Parathyroid adenoma (tissue), 2 donors: ENCODE results near the gene LAMA5.

Experiments used
- H2AFZ ChIP-seq: fragments of 300-600 bp; sonication (generic); one replicate; pipeline ENCODE4 v1.7.0; 2017; ENCODE audit warnings: antibody characterized with exemption, mild to moderate bottlenecking
- H3K27ac ChIP-seq: fragments of 300-600 bp; sonication (generic); one replicate; pipeline ENCODE4 v1.7.0; 2017
- H3K27me3 ChIP-seq: fragments of 300-600 bp; sonication (generic); one replicate; pipeline ENCODE4 v1.7.0; 2017; ENCODE audit warnings: low read length; ENCODE audit not compliant: control insufficient read depth, insufficient read depth
- H3K36me3 ChIP-seq: fragments of 300-600 bp; sonication (generic); one replicate; pipeline ENCODE4 v1.7.0; 2017; ENCODE audit warnings: low read length; ENCODE audit not compliant: control insufficient read depth, insufficient read depth
- H3K4me1 ChIP-seq: fragments of 300-600 bp; sonication (generic); one replicate; pipeline ENCODE4 v1.7.0; 2017; ENCODE audit warnings: control low read depth
- H3K4me2 ChIP-seq: fragments of 300-600 bp; sonication (generic); one replicate; pipeline ENCODE4 v1.7.0; 2017; ENCODE audit warnings: low read length
- H3K4me3 ChIP-seq: fragments of 300-600 bp; sonication (generic); one replicate; pipeline ENCODE4 v1.7.0; 2017; ENCODE audit warnings: low read depth, low read length
- H3K79me2 ChIP-seq: fragments of 300-600 bp; sonication (generic); one replicate; pipeline ENCODE4 v1.7.0; 2017; ENCODE audit warnings: control low read depth
- H3K9ac ChIP-seq: fragments of 300-600 bp; sonication (generic); one replicate; pipeline ENCODE4 v1.7.0; 2017; ENCODE audit warnings: mild to moderate bottlenecking
- H3K9me3 ChIP-seq: fragments of 300-600 bp; sonication (generic); one replicate; pipeline ENCODE4 v1.7.0; 2017; ENCODE audit warnings: low read length; ENCODE audit not compliant: control insufficient read depth
- TF ChIP-seq, protein P1 (sequence below): fragments of 300-600 bp; sonication (generic); IDR thresholded peaks from one replicate; pipeline ENCODE4 v1.7.0; 2017; ENCODE audit warnings: antibody characterized with exemption, mild to moderate bottlenecking
- donor health status: primary hyperparathyroidism.

Gene LAMA5

DNA sequence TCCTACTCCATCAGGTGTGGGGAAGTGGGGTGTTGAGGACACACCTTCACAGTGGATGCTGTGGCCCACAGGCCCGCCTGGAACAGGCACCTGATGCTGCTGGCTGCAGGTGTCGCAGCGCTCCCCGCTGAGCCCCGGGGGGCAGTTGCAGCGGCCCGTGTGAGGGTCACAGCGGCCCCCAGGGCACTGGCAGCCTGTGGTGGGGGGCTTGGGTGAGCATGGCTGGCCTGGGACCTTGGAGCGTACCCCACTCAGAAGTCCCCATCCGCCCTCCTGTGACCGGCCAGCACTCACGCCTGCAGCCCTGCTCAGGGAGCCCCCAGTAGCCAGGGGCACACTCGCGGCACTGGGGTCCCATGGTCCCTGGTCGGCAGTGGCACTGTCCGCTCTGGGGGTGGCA, 45.1 kb downstream of the LAMA5 start:
- TF ChIP-seq, protein P1, sequence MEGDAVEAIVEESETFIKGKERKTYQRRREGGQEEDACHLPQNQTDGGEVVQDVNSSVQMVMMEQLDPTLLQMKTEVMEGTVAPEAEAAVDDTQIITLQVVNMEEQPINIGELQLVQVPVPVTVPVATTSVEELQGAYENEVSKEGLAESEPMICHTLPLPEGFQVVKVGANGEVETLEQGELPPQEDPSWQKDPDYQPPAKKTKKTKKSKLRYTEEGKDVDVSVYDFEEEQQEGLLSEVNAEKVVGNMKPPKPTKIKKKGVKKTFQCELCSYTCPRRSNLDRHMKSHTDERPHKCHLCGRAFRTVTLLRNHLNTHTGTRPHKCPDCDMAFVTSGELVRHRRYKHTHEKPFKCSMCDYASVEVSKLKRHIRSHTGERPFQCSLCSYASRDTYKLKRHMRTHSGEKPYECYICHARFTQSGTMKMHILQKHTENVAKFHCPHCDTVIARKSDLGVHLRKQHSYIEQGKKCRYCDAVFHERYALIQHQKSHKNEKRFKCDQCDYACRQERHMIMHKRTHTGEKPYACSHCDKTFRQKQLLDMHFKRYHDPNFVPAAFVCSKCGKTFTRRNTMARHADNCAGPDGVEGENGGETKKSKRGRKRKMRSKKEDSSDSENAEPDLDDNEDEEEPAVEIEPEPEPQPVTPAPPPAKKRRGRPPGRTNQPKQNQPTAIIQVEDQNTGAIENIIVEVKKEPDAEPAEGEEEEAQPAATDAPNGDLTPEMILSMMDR = no peak
- Histone ChIP-seq H3K79me2 (no peaks in the 10 kb centered on the region), H3K9me3 (no peaks in the 10 kb centered on the region), H3K36me3 (no peaks in the 10 kb centered on the region), H3K27ac (no peak overlapping the region), H3K27me3 (no peaks in the 10 kb centered on the region), H3K4me3 (no peak overlapping the region), H2AFZ (no peak overlapping the region), H3K4me2 (no peak overlapping the region), H3K9ac (no peak overlapping the region), H3K4me1 (no peaks in the 10 kb centered on the region)

DNA sequence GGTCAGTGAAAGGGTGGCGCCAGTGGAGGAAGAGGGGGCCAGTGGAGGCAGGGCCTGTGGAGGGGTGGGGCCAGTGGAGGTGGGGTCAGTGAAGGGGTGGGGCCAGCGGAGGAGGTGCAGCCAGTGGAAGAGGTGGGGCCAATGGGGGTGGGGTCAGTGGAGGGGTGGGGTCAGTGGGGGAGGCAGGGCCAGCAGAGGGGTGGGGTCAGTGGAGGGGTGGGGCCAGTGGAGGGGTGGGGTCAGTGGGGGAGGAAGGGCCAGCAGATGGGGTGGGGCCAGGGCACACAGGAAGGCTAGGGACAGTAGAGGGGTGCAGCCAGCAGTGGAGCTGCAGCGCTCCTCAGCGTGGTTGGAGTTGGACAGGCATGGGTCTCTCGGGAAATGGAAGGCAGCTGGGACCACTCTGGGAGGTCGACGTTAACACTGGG, 45.6 kb downstream of the LAMA5 start:
- H3K27me3 ChIP-seq = no peaks in the 10 kb centered on the region
- TF ChIP-seq, protein P1 = no peak
- no peak overlapping the region for H3K27ac ChIP-seq
- no peaks in the 10 kb centered on the region for H3K4me1 ChIP-seq
- no peak overlapping the region for H3K4me2 ChIP-seq
- no peaks in the 10 kb centered on the region for H3K36me3 ChIP-seq
- H3K9me3 ChIP-seq = no peaks in the 10 kb centered on the region
- no peaks in the 10 kb centered on the region for H3K79me2 ChIP-seq
- H2AFZ ChIP-seq = no peak overlapping the region
- H3K4me3 ChIP-seq = no peak overlapping the region
- no peak overlapping the region for H3K9ac ChIP-seq

DNA sequence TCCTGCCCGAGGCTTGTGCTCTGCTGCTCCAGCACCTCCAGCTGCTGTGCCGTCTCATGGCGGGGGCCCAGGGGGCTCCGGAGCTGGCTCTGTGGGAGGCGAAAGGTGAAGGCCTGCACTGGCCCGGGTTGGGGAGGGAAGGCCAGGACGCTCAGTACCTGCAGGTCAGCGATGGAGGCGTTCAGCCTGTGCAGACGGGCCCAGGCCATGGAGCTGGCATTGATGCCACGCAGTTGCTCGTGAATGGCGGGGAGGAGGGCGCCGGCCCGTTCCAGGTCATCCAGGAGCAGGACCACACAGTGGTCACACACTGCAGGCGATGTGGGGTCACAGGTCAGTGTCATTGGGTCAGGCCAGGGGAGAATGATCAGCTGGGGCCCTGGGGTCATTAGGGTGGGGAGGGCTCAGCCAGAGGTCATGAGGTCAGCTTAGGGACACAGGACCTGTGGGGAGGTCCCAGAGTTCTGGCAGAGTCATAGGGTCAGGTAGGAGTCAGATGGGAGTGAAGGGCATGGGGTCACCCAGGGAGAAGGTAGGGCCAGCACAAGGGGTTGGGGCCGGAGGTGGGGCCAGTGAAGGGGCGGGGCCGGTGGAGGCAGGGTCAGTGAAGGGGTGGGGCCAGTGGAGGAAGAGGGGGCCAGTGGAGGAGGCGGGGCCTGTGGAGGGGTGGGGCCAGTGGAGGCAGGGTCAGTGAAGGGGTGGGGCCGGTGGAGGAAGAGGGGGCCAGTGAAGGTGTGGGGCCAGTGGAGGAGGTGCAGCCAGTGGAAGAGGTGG, 46.3 kb downstream of the LAMA5 start:
- Histone ChIP-seq H3K27me3 (no peaks in the 10 kb centered on the region), H3K4me1 (no peaks in the 10 kb centered on the region), H3K4me3 (no peak overlapping the region), H2AFZ (no peak overlapping the region), H3K79me2 (no peaks in the 10 kb centered on the region), H3K27ac (no peak overlapping the region), H3K4me2 (no peak overlapping the region), H3K36me3 (no peaks in the 10 kb centered on the region), H3K9ac (no peak overlapping the region), H3K9me3 (no peaks in the 10 kb centered on the region)
- TF ChIP-seq, protein P1 = no peak

DNA sequence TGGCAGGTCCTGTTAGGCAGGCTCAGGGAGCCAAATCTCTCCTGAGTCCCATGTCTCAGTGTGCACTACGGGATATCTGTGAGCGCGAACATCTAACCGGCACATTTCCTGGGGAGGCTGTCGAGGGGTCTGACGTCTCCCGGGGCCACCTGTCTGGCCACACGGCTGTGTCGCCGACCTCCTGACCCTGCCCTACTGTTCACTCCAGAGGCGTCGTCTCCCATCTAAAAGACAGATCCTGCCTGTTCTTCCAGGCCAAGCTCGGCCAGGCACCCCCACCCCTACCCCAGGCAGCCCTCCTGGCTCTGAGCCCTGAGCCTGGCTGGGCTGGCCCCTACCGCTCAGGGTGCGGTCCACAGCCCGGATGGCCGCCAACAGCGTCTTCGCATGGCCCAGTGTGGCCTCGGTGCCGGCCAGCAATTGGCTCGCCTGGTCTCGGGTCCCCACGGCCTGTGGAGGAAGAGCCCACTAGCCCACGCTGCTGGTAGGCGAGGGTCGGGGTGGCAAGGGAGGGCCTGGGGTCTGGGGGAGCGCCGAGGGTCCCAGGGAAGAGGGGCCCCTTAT, 47.7 kb downstream of the LAMA5 start:
- TF ChIP-seq, protein P1 = no peak
- no peak overlapping the region for H3K4me2 ChIP-seq
- no peak overlapping the region for H2AFZ ChIP-seq
- no peaks in the 10 kb centered on the region for H3K9me3 ChIP-seq
- H3K36me3 ChIP-seq = no peaks in the 10 kb centered on the region
- H3K9ac ChIP-seq = no peak overlapping the region
- H3K27ac ChIP-seq = no peak overlapping the region
- H3K4me3 ChIP-seq = no peak overlapping the region
- no peaks in the 10 kb centered on the region for H3K4me1 ChIP-seq
- H3K79me2 ChIP-seq = no peaks in the 10 kb centered on the region
- no peaks in the 10 kb centered on the region for H3K27me3 ChIP-seq
